SK-N-SH treated with all-trans-retinoic acid at 6 μM for 48 hours (cell line): ENCODE data around the gene BPIFB6.

Source experiments
- CSDC2 ChIP-seq: fragments of 250-450 bp; sonication (Bioruptor Pico); IDR thresholded peaks from 2 replicates; pipeline ENCODE4 v1.5.0; 2020; ENCODE audit warnings: mild to moderate bottlenecking, moderate library complexity
- PATZ1 ChIP-seq: fragments of 250-450 bp; sonication (Bioruptor Pico); IDR thresholded peaks from 2 replicates; pipeline ENCODE4 v1.8.0; 2020; ENCODE audit warnings: mild to moderate bottlenecking, moderate library complexity, borderline replicate concordance
- TOX ChIP-seq: fragments of 250-450 bp; sonication (Bioruptor Pico); IDR thresholded peaks from 2 replicates; pipeline ENCODE4 v1.8.0; 2021; ENCODE audit warnings: mild to moderate bottlenecking, moderate library complexity, borderline replicate concordance
- ZFP30 ChIP-seq: fragments of 450-650 bp; formaldehyde crosslinking; IDR thresholded peaks from 2 replicates; pipeline ENCODE4 v1.5.0; 2022; ENCODE audit warnings: mild to moderate bottlenecking, moderate library complexity

GRCh38 chr20:33074675-33075074, 43.2 kb downstream of the BPIFB6 start:
- no peak for TF ChIP-seq PATZ1 (CRISPR knock-in tag)
- no peak for TF ChIP-seq ZFP30 (CRISPR knock-in tag)
- TF ChIP-seq CSDC2 (CRISPR knock-in tag) = no peak
- TF ChIP-seq TOX (CRISPR knock-in tag) = no peak
